ENCODE results near the gene INO80D.

The INO80D gene

GRCh38 chr2:205967391-205968075 is 118.4 kb downstream of the INO80D start:
- TF ChIP-seq TAF1 (IDR thresholded peaks at IDR 0.05; ENCODE audit: borderline replicate concordance, low read depth, low read length) (no peak), POLR2AphosphoS5 (IDR thresholded peaks at IDR 0.05; ENCODE audit: low read depth, low read length) (no peak), POLR2A (IDR thresholded peaks at IDR 0.05; ENCODE audit: low read depth, low read length) (no peak)
- DNase-seq (ENCODE audit: insufficient read length) (no peak), FAIRE-seq (peak; percentile 56)

DNA sequence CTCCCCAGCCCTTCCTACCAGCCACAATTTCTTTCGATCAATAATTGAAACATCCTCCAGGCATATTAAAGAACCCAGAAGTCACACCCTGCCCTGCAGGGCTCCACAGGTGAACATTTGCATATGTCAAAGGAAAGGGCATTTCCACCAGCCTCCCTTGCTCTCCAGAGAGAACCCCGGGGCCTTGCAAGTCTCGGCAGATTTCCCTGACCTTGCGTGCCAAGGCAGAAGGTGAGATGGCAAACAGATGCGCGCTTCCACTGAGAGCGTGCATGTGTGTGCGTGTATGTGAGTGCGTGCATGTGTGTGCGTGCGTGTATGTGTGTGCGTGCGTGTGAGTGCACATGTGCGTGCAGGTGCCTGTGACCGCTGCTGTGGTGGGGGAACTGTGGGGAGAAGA is 120.3 kb downstream of the INO80D start:
- TF ChIP-seq POLR2AphosphoS5 (IDR thresholded peaks at IDR 0.05; ENCODE audit: low read depth, low read length) (no peak), TAF1 (IDR thresholded peaks at IDR 0.05; ENCODE audit: borderline replicate concordance, low read depth, low read length) (no peak), POLR2A (IDR thresholded peaks at IDR 0.05; ENCODE audit: low read depth, low read length) (no peak)
- DNase-seq (ENCODE audit: insufficient read length) (no peak), FAIRE-seq (no peak)

- no peak for TF ChIP-seq POLR2A (IDR thresholded peaks at IDR 0.05; ENCODE audit: low read depth, low read length)
- TF ChIP-seq POLR2AphosphoS5 (IDR thresholded peaks at IDR 0.05; ENCODE audit: low read depth, low read length) = no peak
- TF ChIP-seq TAF1 (IDR thresholded peaks at IDR 0.05; ENCODE audit: borderline replicate concordance, low read depth, low read length) = no peak
- DNase-seq (ENCODE audit: insufficient read length) (no peak), FAIRE-seq (no peak)
Measured at GRCh38 chr2:205964111-205964761, 121.7 kb downstream of the INO80D start.

DNA sequence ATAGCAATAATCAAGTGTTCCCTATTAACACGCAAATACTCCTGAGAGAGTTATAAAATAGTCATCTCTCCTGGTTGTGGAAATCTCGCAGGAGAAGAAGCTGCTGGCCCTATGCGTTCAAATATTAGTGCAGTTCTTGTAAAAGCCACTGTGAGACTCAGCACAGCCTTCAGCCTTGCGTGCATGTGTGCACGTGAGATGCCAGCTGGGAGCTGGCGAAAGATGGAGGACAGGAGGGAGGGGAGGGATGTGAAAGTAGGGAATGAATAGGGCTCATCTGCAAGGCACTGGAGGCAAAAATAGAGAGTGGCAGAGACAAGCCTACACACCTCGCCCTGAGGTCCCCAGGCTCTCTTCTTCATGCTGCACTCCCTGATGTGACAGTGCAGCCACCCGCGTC is 126.5 kb downstream of the INO80D start:
- DNase-seq (ENCODE audit: insufficient read length) (no peak), FAIRE-seq (no peak)
- no peak for TF ChIP-seq POLR2AphosphoS5 (IDR thresholded peaks at IDR 0.05; ENCODE audit: low read depth, low read length)
- TF ChIP-seq TAF1 (IDR thresholded peaks at IDR 0.05; ENCODE audit: borderline replicate concordance, low read depth, low read length) = no peak
- TF ChIP-seq POLR2A (IDR thresholded peaks at IDR 0.05; ENCODE audit: low read depth, low read length) = no peak

DNA sequence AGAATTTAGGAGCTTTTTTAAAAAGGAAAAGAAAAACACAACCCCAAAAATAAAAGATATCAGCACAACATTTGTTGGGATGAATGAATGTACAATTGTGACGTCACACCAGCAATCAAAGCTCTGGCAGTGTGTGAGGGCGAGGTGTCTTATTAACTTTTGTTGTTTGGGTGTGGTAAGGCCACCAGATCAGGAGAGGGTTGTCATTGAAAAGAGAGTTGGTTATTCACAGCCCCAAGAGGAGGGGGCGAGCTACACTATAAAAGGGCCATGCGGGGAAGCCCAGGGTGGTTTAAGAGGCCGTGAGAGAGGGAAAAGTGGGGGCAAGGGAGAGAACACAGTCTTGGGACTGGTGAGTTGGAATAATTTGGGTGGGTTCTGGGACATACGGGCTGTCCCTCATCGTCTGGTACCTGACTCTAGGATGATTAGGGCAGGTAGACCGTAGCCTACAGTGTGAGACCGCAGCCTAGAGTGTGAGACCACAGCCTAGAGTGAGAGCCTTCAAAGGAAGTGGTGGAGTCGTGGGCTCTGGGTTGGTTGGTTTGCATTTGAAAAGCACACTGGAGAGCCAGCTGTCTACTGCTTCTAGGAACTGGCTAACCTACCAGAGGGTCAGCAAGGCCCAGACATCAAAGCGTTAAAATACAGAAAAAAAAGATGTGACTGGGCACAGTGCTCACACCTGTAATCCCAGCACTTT is 128.4 kb downstream of the INO80D start:
- no peak for FAIRE-seq
- no peak for TF ChIP-seq POLR2A (IDR thresholded peaks at IDR 0.05; ENCODE audit: low read depth, low read length)
- TF ChIP-seq POLR2AphosphoS5 (IDR thresholded peaks at IDR 0.05; ENCODE audit: low read depth, low read length) = no peak
- no peak for TF ChIP-seq TAF1 (IDR thresholded peaks at IDR 0.05; ENCODE audit: borderline replicate concordance, low read depth, low read length)
- DNase-seq (ENCODE audit: insufficient read length) = no peak

GRCh38 chr2:205954707-205955106 is 131.3 kb downstream of the INO80D start:
- DNase-seq (ENCODE audit: insufficient read length) (no peak), FAIRE-seq (no peak)
- TF ChIP-seq POLR2AphosphoS5 (IDR thresholded peaks at IDR 0.05; ENCODE audit: low read depth, low read length) (no peak), POLR2A (IDR thresholded peaks at IDR 0.05; ENCODE audit: low read depth, low read length) (no peak), TAF1 (IDR thresholded peaks at IDR 0.05; ENCODE audit: borderline replicate concordance, low read depth, low read length) (no peak)

- FAIRE-seq (no peak), DNase-seq (ENCODE audit: insufficient read length) (no peak)
- TF ChIP-seq POLR2AphosphoS5 (IDR thresholded peaks at IDR 0.05; ENCODE audit: low read depth, low read length) = no peak
- no peak for TF ChIP-seq POLR2A (IDR thresholded peaks at IDR 0.05; ENCODE audit: low read depth, low read length)
- TF ChIP-seq TAF1 (IDR thresholded peaks at IDR 0.05; ENCODE audit: borderline replicate concordance, low read depth, low read length) = no peak
Measured at GRCh38 chr2:205952282-205952681, 133.7 kb downstream of the INO80D start.

GRCh38 chr2:205948883-205949282 is 137.1 kb downstream of the INO80D start:
- FAIRE-seq = no peak
- DNase-seq (ENCODE audit: insufficient read length) = no peak

GRCh38 chr2:205948496-205948837 is 137.5 kb downstream of the INO80D start:
- TF ChIP-seq POLR2A (IDR thresholded peaks at IDR 0.05; ENCODE audit: low read depth, low read length) (no peak), TAF1 (IDR thresholded peaks at IDR 0.05; ENCODE audit: borderline replicate concordance, low read depth, low read length) (no peak), POLR2AphosphoS5 (IDR thresholded peaks at IDR 0.05; ENCODE audit: low read depth, low read length) (no peak)
- FAIRE-seq = no peak
- DNase-seq (ENCODE audit: insufficient read length) = no peak

More at GRCh38 chr2:205948883-205949282, 137.1 kb downstream of the INO80D start:
- no peak for TF ChIP-seq TAF1 (IDR thresholded peaks at IDR 0.05; ENCODE audit: borderline replicate concordance, low read depth, low read length)

GRCh38 chr2:205947621-205948495 is 138.1 kb downstream of the INO80D start:
- FAIRE-seq = peak; percentile 82
- peak; percentile 38 for DNase-seq (ENCODE audit: insufficient read length)
- TF ChIP-seq TAF1 (IDR thresholded peaks at IDR 0.05; ENCODE audit: borderline replicate concordance, low read depth, low read length) = no peak
- no peak for TF ChIP-seq POLR2AphosphoS5 (IDR thresholded peaks at IDR 0.05; ENCODE audit: low read depth, low read length)
- TF ChIP-seq POLR2A (IDR thresholded peaks at IDR 0.05; ENCODE audit: low read depth, low read length) = no peak

DNA sequence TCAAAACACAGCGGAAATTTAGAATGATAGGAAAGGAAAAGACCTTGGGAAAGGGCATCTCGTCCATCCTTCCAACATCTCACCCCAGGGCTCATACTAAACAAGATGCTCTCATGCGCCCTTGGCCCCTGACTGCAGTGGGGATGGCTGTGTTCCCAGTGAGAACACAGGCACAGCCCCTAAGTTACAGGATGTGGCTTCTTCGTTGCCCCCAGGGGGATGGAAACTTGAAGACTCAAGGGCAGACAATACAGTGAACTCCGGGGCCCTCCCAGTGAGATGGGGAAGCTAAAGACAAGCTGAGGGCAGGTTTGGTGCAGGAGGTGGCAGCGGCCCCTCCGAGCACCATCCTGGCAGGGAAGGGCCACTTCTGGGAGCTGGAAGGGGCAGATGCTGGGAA is 139.7 kb downstream of the INO80D start:
- no peak for DNase-seq (ENCODE audit: insufficient read length)

More for the DNA sequence above, 139.7 kb downstream of the INO80D start:
- no peak for FAIRE-seq
- TF ChIP-seq POLR2AphosphoS5 (IDR thresholded peaks at IDR 0.05; ENCODE audit: low read depth, low read length) = no peak
- TF ChIP-seq POLR2A (IDR thresholded peaks at IDR 0.05; ENCODE audit: low read depth, low read length) = no peak
- no peak for TF ChIP-seq TAF1 (IDR thresholded peaks at IDR 0.05; ENCODE audit: borderline replicate concordance, low read depth, low read length)
